HepG2 (cell line): ENCODE data around the gene PRR35. TPM values are rescaled to one million over a fixed set of nuclear protein-coding genes. Genes with fewer than 3 reads are reported as not detected.
A peak's percentile ranks its signal among the peaks of the same experiment; 100 is the strongest.

Source experiments
- ATAC-seq: fragments of 200-7000 bp; cut with Tn5 transposase; 3 replicates; pipeline ENCODE4 v1.9.1; 2020; ENCODE audit warnings: mild to moderate bottlenecking, moderate library complexity
- BruUV-seq: library from RNA; stranded (reverse); fragments of 400-500 nt; replicated peaks from 2 replicates; lab custom pipeline; 2021; lab: Mats Ljungman, UMichigan
- CTCF ChIA-PET: fragments of 300-600 bp; formaldehyde crosslinking; extraction: SDS; loops from one replicate; lab custom pipeline; 2021; ENCODE audit warnings: low total read pairs, inconsistent platforms, low intra/inter-chr PET ratio; lab: Yijun Ruan, JAX
- POLR2A ChIA-PET: fragments of 350-600 bp; sonication (Branson Sonifier 250); formaldehyde crosslinking; loops from one replicate; lab custom pipeline; 2020; ENCODE audit warnings: antibody characterized with exemption, inconsistent platforms; lab: Yijun Ruan, JAX
- DNase-seq: peaks from one replicate; pipeline ENCODE4 v3.0.0-alpha.2; 2015; ENCODE audit warnings: low spot score
- FAIRE-seq: peaks from 3 replicates; lab custom pipeline; 2011; peaks lifted over from hg19 to GRCh38; lab: Jason Lieb, UNC
- H2AFZ ChIP-seq: one replicate; pipeline ENCODE4 v1.6.1; 2011; ENCODE audit warnings: low read length, inconsistent platforms
- H3K27ac ChIP-seq: fragments of 300-600 bp; 3 replicates; pipeline ENCODE4 v1.8.0; 2011; ENCODE audit warnings: mixed run types, mild to moderate bottlenecking, mixed read lengths, low read length, inconsistent platforms; ENCODE audit not compliant: insufficient read depth; ENCODE audit errors: extremely low read length
- H3K27me3 ChIP-seq, 2 experiments: fragments of 200-600 bp in 1 of 2; 2 replicates in 1 of 2; 3 replicates in 1 of 2; pipeline versions ENCODE4 v1.6.0 to v1.8.0; 2011; ENCODE audit warnings: low read length in 2 of 2, mild to moderate bottlenecking in 2 of 2, moderate library complexity in 2 of 2, inconsistent platforms in 1 of 2; ENCODE audit not compliant: insufficient read depth in 2 of 2, control insufficient read depth in 1 of 2
- H3K36me3 ChIP-seq, 2 experiments: fragments of 200-600 bp in 1 of 2; replicated peaks in 1 of 2; 2 replicates in 1 of 2; 3 replicates in 1 of 2; pipeline versions ENCODE4 v1.5.1 to v1.8.0; 2011; ENCODE audit warnings: low read length in 2 of 2, inconsistent platforms in 1 of 2; ENCODE audit not compliant: insufficient read depth in 2 of 2, control insufficient read depth in 1 of 2
- H3K4me1 ChIP-seq: 2 replicates; pipeline ENCODE4 v1.5.1; 2012; ENCODE audit warnings: low read length, inconsistent platforms; ENCODE audit not compliant: insufficient read depth
- H3K4me2 ChIP-seq: 2 replicates; pipeline ENCODE4 v1.6.0; 2011; ENCODE audit warnings: low read depth, low read length, inconsistent platforms
- H3K4me3 ChIP-seq, 3 experiments: fragments of 200-600 bp in 1 of 3; sonication (generic), shearing (Covaris generic) in 1 of 3; replicated peaks in 1 of 3; 2 replicates each; pipeline ENCODE4 v1.5.1; 2011 to 2016; ENCODE audit warnings: low read length in 3 of 3, inconsistent platforms in 2 of 3, low read depth in 2 of 3, mild to moderate bottlenecking in 2 of 3, control low read depth in 1 of 3, mixed read lengths in 1 of 3; ENCODE audit not compliant: insufficient read depth in 1 of 3
- H3K79me2 ChIP-seq: one replicate; pipeline ENCODE4 v1.6.1; 2011; ENCODE audit warnings: low read length, inconsistent platforms; ENCODE audit not compliant: insufficient read depth
- H3K9ac ChIP-seq: 2 replicates; pipeline ENCODE4 v1.6.0; 2011; ENCODE audit warnings: mild to moderate bottlenecking, low read depth, low read length, inconsistent platforms; ENCODE audit not compliant: insufficient read depth
- H3K9me3 ChIP-seq: 2 replicates; pipeline ENCODE4 v1.5.1; 2012; ENCODE audit warnings: mild to moderate bottlenecking, low read length
- H4K20me1 ChIP-seq: 2 replicates; pipeline ENCODE4 v1.6.0; 2011; ENCODE audit warnings: inconsistent platforms, mild to moderate bottlenecking, low read length, moderate library complexity; ENCODE audit not compliant: insufficient read depth
- GABPA ChIP-seq, 2 experiments: IDR thresholded peaks; 2 replicates each; pipeline ENCODE4 v1.6.1; 2011 to 2016; ENCODE audit warnings: low read depth in 2 of 2, low read length in 1 of 2, missing biosample characterization in 1 of 2, missing genetic modification characterization in 1 of 2
- MXI1 ChIP-seq: IDR thresholded peaks from 3 replicates; pipeline ENCODE4 v1.6.1; 2012; ENCODE audit warnings: low read depth, low read length, inconsistent platforms, borderline replicate concordance
- RCOR2 ChIP-seq: IDR thresholded peaks from 2 replicates; pipeline ENCODE4 v1.6.1; 2016; ENCODE audit warnings: missing biosample characterization, missing genetic modification reagents
- REXO4 ChIP-seq: sonication (generic); formaldehyde crosslinking; IDR thresholded peaks from 2 replicates; pipeline ENCODE4 v1.8.0; 2022; ENCODE audit warnings: missing genetic modification reagents, mild to moderate bottlenecking, borderline replicate concordance
- TFE3 ChIP-seq: IDR thresholded peaks from 2 replicates; pipeline ENCODE4 v1.6.1; 2016
- ZNF333 ChIP-seq: sonication (generic); formaldehyde crosslinking; IDR thresholded peaks from 2 replicates; pipeline ENCODE4 v1.4.0; 2020; ENCODE audit warnings: mild to moderate bottlenecking, missing genetic modification reagents, borderline replicate concordance
- ZNF33B ChIP-seq: sonication (generic); formaldehyde crosslinking; IDR thresholded peaks from 2 replicates; pipeline ENCODE4 v1.5.1; 2020; ENCODE audit warnings: mild to moderate bottlenecking, missing genetic modification reagents
- ZNF407 ChIP-seq: sonication (generic); formaldehyde crosslinking; IDR thresholded peaks from one replicate; pipeline ENCODE4 v1.5.1; 2020; ENCODE audit warnings: mild to moderate bottlenecking, missing genetic modification reagents; ENCODE audit errors: not compliant biosample characterization
- WGBS: methylation state at CpG from one replicate; pipeline ENCODE4 v1.1.6; 2017; ENCODE audit warnings: low lambda C conversion rate; 5-methylcytosine and 5-hydroxymethylcytosine counted together
- in situ Hi-C: cut with HindIII; loops from 2 replicates; pipeline ENCODE4 v1.10.0; 2017; ENCODE audit warnings: low pct_unique_long_range_greater_than_20kb; ENCODE audit not compliant: extremely low pct_ligation_motif_present
- intact Hi-C: fragments of 100-400 bp; cut with micrococcal nuclease; formaldehyde crosslinking; loops from one replicate; pipeline ENCODE4 v1.10.0; 2022; ENCODE audit not compliant: unreplicated experiment
- polyA plus RNA-seq, 8 experiments: library from polyadenylated mRNA; depleted of rRNA in 3 of 8; stranded (reverse) in 7 of 8; unstranded in 1 of 8; fragments of >200 nt; fragmentation: Illumina TruSeq in 4 of 8; extraction: Trizol in 4 of 8; gene quantifications; 2 replicates each; pipeline versions ENCODE4 v1.2.1 to v1.2.3, GENCODE V29; 2011 to 2016; ENCODE audit warnings: low read depth in 4 of 8, missing spikeins in 1 of 8, mixed read lengths in 1 of 8; ENCODE audit not compliant: insufficient read depth in 1 of 8
- total RNA-seq, 5 experiments: library from RNA; depleted of rRNA; stranded (reverse); fragments of >200 nt; fragmentation: Illumina TruSeq; extraction: Trizol; gene quantifications; 2 replicates each; pipeline ENCODE4 v1.2.3, GENCODE V29; 2016; ENCODE audit warnings: low read depth in 1 of 5
- TF ChIP-seq, protein P1 (sequence below): sonication (generic); formaldehyde crosslinking; conservative IDR thresholded peaks from 2 replicates; pipeline ENCODE4 v1.8.0; 2022; ENCODE audit warnings: missing genetic modification reagents

The PRR35 gene
- total and polyA plus RNA-seq, 2 of the 13 experiments (the other 11 are each of a cell fraction or from before 2014, with no cell fraction given), result 0.07 to 0.16 TPM

- in situ Hi-C loops, result no loop called here
- peaks cover 53% of the 10 kb centered on the region for H3K79me2 ChIP-seq
- POLR2A ChIA-PET, result interaction anchor here (0.5 to 1.3 kb wide), 2 partner anchors 11 to 34 kb away, joined by 3 read pairs; no protein-coding TSS in a partner anchor
- H3K4me3 ChIP-seq, result peak overlapping the region in 1 of 3 experiments; percentile 20; a peak in 1 of 6 replicates
- intact Hi-C loops, result no loop called here
- BruUV-seq, result no TSS peak
- peaks cover 14% of the 10 kb centered on the region; the same call in 1 of the 2 replicates for H4K20me1 ChIP-seq
- H3K27me3 ChIP-seq, result no peaks in the 10 kb centered on the region; a peak in 1 of 5 replicates
- ATAC-seq, result no peak
- CTCF ChIA-PET, result no interaction called here
- WGBS, result 93% methylated on average over 13 of the region's 24 CpGs
- H3K9me3 ChIP-seq, result no peaks in the 10 kb centered on the region
- no peak overlapping the region for H3K9ac ChIP-seq
- H2AFZ ChIP-seq, result no peak overlapping the region
- peak overlapping the region; percentile 43 for H3K27ac ChIP-seq
- no peak for FAIRE-seq
- H3K4me1 ChIP-seq, result peaks cover 40% of the 10 kb centered on the region
- DNase-seq, result peak; percentile 51
- H3K4me2 ChIP-seq, result 0 out of 2 replicates have a peak overlapping the region, but pooled peaks have one; percentile 4
- peaks cover 4 to 7% of the 10 kb centered on the region in 2 experiments; a peak in 1 of 5 replicates for H3K36me3 ChIP-seq
- TF ChIP-seq TFE3 (CRISPR knock-in tag), result peak; percentile 47; the same call in 1 of the 2 replicates
- 0 out of 2 replicates have a peak, but pooled peaks have one; percentile 20 for TF ChIP-seq RCOR2
- TF ChIP-seq ZNF33B, result 0 out of 2 replicates have a peak, but pooled peaks have one; percentile 52
- peak; percentile 44 for TF ChIP-seq ZNF407 (CRISPR knock-in tag)
- peak; percentile 72; the same call in 1 of the 2 replicates for TF ChIP-seq REXO4
- TF ChIP-seq, protein P1, sequence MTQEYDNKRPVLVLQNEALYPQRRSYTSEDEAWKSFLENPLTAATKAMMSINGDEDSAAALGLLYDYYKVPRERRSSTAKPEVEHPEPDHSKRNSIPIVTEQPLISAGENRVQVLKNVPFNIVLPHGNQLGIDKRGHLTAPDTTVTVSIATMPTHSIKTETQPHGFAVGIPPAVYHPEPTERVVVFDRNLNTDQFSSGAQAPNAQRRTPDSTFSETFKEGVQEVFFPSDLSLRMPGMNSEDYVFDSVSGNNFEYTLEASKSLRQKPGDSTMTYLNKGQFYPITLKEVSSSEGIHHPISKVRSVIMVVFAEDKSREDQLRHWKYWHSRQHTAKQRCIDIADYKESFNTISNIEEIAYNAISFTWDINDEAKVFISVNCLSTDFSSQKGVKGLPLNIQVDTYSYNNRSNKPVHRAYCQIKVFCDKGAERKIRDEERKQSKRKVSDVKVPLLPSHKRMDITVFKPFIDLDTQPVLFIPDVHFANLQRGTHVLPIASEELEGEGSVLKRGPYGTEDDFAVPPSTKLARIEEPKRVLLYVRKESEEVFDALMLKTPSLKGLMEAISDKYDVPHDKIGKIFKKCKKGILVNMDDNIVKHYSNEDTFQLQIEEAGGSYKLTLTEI (CRISPR knock-in tag), result no peak
- 0 out of 3 replicates have a peak, but pooled peaks have one; percentile 26 for TF ChIP-seq MXI1
- no peak for TF ChIP-seq ZNF333 (CRISPR knock-in tag)
- no peak for TF ChIP-seq GABPA (IDR thresholded peaks at IDR 0.05; ENCODE audit: low read depth, low read length)
- 0 out of 2 replicates have a peak, but pooled peaks have one; percentile 16 for TF ChIP-seq GABPA (CRISPR knock-in tag; IDR thresholded peaks at IDR 0.05; ENCODE audit: low read depth)
Observed at GRCh38 chr16:592518-593306, 32.5 kb downstream of the PRR35 start.
